NCI-H345 treated with DMSO at 0.1 percent for 48 hours (cell line): ENCODE data around the gene DCLK1.
A peak's percentile ranks its signal among the peaks of the same experiment; 100 is the strongest.

Experiments
- DNase-seq: peaks from one replicate; lab custom pipeline; 2025; ENCODE audit not compliant: unreplicated experiment; lab: John Stamatoyannopoulos, UW

Gene DCLK1

GRCh38 chr13:35838356-35838755, 292.8 kb downstream of the DCLK1 start:
- DNase-seq: no peak

- no peak for DNase-seq
Measured at GRCh38 chr13:35836446-35836845, 294.7 kb downstream of the DCLK1 start.

- no peak for DNase-seq
Measured at GRCh38 chr13:35835989-35836388, 295.2 kb downstream of the DCLK1 start.

GRCh38 chr13:35833608-35834275, 297.4 kb downstream of the DCLK1 start:
- DNase-seq: no peak

GRCh38 chr13:35833031-35833430, 298.2 kb downstream of the DCLK1 start:
- no peak for DNase-seq

- no peak for DNase-seq
Measured at GRCh38 chr13:35832551-35832950, 298.6 kb downstream of the DCLK1 start.

- DNase-seq: no peak
Measured at GRCh38 chr13:35830850-35831450, 300.2 kb downstream of the DCLK1 start.

GRCh38 chr13:35826626-35827254, 304.4 kb downstream of the DCLK1 start:
- DNase-seq: no peak

GRCh38 chr13:35824825-35825224, 306.4 kb downstream of the DCLK1 start:
- no peak for DNase-seq

- DNase-seq: no peak
Measured at GRCh38 chr13:35824395-35824794, 306.8 kb downstream of the DCLK1 start.

- DNase-seq: no peak
Measured at GRCh38 chr13:35822666-35823065, 308.5 kb downstream of the DCLK1 start.

GRCh38 chr13:35818633-35819067, 312.5 kb downstream of the DCLK1 start:
- DNase-seq: peak; percentile 10

- no peak for DNase-seq
Measured at GRCh38 chr13:35817642-35818607, 313.3 kb downstream of the DCLK1 start.

- no peak for DNase-seq
Measured at GRCh38 chr13:35814605-35815011, 316.6 kb downstream of the DCLK1 start.

- no peak for DNase-seq
Measured at GRCh38 chr13:35812736-35813135, 318.4 kb downstream of the DCLK1 start.

- no peak for DNase-seq
Measured at GRCh38 chr13:35810321-35810720, 320.9 kb downstream of the DCLK1 start.

GRCh38 chr13:35808846-35809245, 322.3 kb downstream of the DCLK1 start:
- DNase-seq: no peak

- no peak for DNase-seq
Measured at GRCh38 chr13:35804901-35805300, 326.3 kb downstream of the DCLK1 start.

- no peak for DNase-seq
Measured at GRCh38 chr13:35797991-35798390, 333.2 kb downstream of the DCLK1 start.

GRCh38 chr13:35797244-35797643, 333.9 kb downstream of the DCLK1 start:
- no peak for DNase-seq

GRCh38 chr13:35796623-35797022, 334.6 kb downstream of the DCLK1 start:
- no peak for DNase-seq
